Loucy (cell line): ENCODE measurements around the gene CLCN7.

Experiments
- H2AFZ ChIP-seq: fragments of 200-600 bp; sonication (generic); 2 replicates; pipeline ENCODE4 v1.6.0; 2016; ENCODE audit warnings: antibody characterized with exemption, mild to moderate bottlenecking, low read length, moderate library complexity
- H3F3A ChIP-seq: fragments of 200-600 bp; 2 replicates; pipeline ENCODE4 v1.6.0; 2016; ENCODE audit warnings: antibody characterized with exemption, low read depth, mild to moderate bottlenecking
- H3K27me3 ChIP-seq: fragments of 200-600 bp; sonication (generic); 2 replicates; pipeline ENCODE4 v1.6.1; 2014; ENCODE audit warnings: low read length, mild to moderate bottlenecking; ENCODE audit not compliant: insufficient read depth, poor library complexity, severe bottlenecking
- H3K36me3 ChIP-seq: fragments of 200-600 bp; sonication (generic); 2 replicates; pipeline ENCODE4 v1.6.1; 2016; ENCODE audit warnings: low read length; ENCODE audit not compliant: insufficient read depth
- H3K4me1 ChIP-seq: fragments of 200-600 bp; sonication (generic); 2 replicates; pipeline ENCODE4 v1.5.1; 2014; ENCODE audit warnings: low read length, mild to moderate bottlenecking; ENCODE audit not compliant: insufficient read depth, poor library complexity, severe bottlenecking
- H3K4me2 ChIP-seq: fragments of 200-600 bp; sonication (generic); 2 replicates; pipeline ENCODE4 v1.6.0; 2014; ENCODE audit warnings: antibody characterized with exemption, low read length, low read depth, mild to moderate bottlenecking; ENCODE audit not compliant: poor library complexity, severe bottlenecking
- H3K4me3 ChIP-seq: fragments of 200-600 bp; sonication (generic); 2 replicates; pipeline ENCODE4 v1.5.1; 2014; ENCODE audit warnings: low read length, mild to moderate bottlenecking, mixed read lengths; ENCODE audit not compliant: poor library complexity, severe bottlenecking
- H3K79me2 ChIP-seq: fragments of 200-600 bp; sonication (generic); 2 replicates; pipeline ENCODE4 v1.6.1; 2014; ENCODE audit warnings: low read length; ENCODE audit not compliant: insufficient read depth
- H3K9ac ChIP-seq: fragments of 200-600 bp; sonication (generic); 2 replicates; pipeline ENCODE4 v1.6.0; 2014; ENCODE audit warnings: mild to moderate bottlenecking, low read depth, low read length, moderate library complexity; ENCODE audit not compliant: poor library complexity, severe bottlenecking
- H3K9me2 ChIP-seq: fragments of 200-600 bp; sonication (generic); replicated peaks from 2 replicates; pipeline ENCODE4 v1.6.1; 2016; ENCODE audit warnings: low read depth, low read length, mixed read lengths
- H3K9me3 ChIP-seq: fragments of 200-600 bp; sonication (generic); 2 replicates; pipeline ENCODE4 v1.6.1; 2014; ENCODE audit warnings: mild to moderate bottlenecking, antibody characterized with exemption, low read length, low read depth; ENCODE audit not compliant: insufficient read depth
- H4K20me1 ChIP-seq: fragments of 200-600 bp; sonication (generic); 2 replicates; pipeline ENCODE4 v1.6.0; 2014; ENCODE audit warnings: antibody characterized with exemption, low read length, mild to moderate bottlenecking; ENCODE audit not compliant: insufficient read depth, poor library complexity, severe bottlenecking
- CTCF ChIP-seq: fragments of 200-600 bp; sonication (generic); conservative IDR thresholded peaks from 2 replicates; pipeline ENCODE4 v1.5.1; 2014; ENCODE audit warnings: mild to moderate bottlenecking, antibody characterized with exemption, low read length
- EZH2phosphoT487 ChIP-seq: fragments of 200-600 bp; IDR thresholded peaks from 2 replicates; pipeline ENCODE4 v1.6.1; 2018; ENCODE audit warnings: antibody characterized with exemption, mild to moderate bottlenecking, moderate library complexity, borderline replicate concordance

CLCN7 gene

DNA sequence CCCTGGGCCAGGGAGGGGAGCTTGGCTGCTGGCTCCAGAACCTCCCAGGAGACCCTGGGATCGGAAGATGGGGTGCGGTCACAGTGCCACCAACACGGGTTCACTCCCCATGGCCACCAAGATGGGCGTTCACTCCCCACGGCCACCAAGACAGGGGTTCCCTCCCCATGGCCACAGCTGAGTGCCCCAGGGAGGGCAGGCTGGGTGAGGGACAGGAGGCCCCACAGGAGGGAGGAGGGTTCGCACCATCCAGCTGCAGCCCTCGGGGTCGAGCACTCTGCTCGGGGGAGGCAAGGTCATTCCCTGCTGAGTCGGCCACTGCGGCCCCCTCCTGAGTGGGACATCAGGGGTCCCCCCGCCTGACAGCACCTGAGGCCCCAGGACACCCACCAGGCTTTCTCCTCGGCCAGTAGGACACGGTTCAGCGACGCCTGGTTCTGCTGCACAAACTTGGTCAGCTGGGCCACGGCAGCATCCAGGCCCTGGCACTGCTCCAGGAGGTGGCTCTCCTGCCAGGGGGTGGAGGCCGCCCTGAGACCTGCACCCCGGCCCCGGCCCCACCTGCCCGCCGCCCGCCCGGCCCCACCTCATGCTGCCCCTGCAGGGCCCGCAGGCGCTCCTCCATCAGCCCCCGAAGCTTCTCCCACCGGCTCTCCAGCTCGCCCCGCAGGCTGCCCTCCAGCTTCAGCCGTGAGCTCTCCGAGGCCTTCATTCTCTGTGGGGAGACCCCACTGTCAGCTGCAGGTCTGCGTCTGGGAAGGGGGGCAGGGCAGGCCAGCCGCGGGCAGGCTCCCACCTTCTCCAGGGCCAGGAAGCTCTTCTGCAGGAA is 36.4 kb downstream of the CLCN7 start:
- no peak for TF ChIP-seq CTCF
- no peak for TF ChIP-seq EZH2phosphoT487
- no peaks in the 10 kb centered on the region for H3K4me1 ChIP-seq

GRCh38 chr16:1437606-1438005 is 37.2 kb downstream of the CLCN7 start:
- Histone ChIP-seq H3K4me1 (no peaks in the 10 kb centered on the region), H3K9me3 (no peaks in the 10 kb centered on the region), H3K9me2 (no peaks in the 10 kb centered on the region), H3K4me3 (no peak overlapping the region), H3F3A (no peaks in the 10 kb centered on the region), H2AFZ (no peak overlapping the region), H4K20me1 (no peaks in the 10 kb centered on the region), H3K9ac (no peak overlapping the region), H3K27me3 (no peaks in the 10 kb centered on the region), H3K36me3 (no peaks in the 10 kb centered on the region), H3K79me2 (no peaks in the 10 kb centered on the region), H3K4me2 (no peak overlapping the region)
- TF ChIP-seq EZH2phosphoT487: no peak
- TF ChIP-seq CTCF: no peak

More for the DNA sequence above, 36.4 kb downstream of the CLCN7 start:
- H3K79me2 ChIP-seq: no peaks in the 10 kb centered on the region
- no peak overlapping the region for H3K4me3 ChIP-seq
- H3K9me2 ChIP-seq: no peaks in the 10 kb centered on the region
- H3K4me2 ChIP-seq: no peak overlapping the region
- H3F3A ChIP-seq: no peaks in the 10 kb centered on the region
- H2AFZ ChIP-seq: no peak overlapping the region
- no peaks in the 10 kb centered on the region for H3K9me3 ChIP-seq
- no peaks in the 10 kb centered on the region for H3K36me3 ChIP-seq
- no peaks in the 10 kb centered on the region for H4K20me1 ChIP-seq
- H3K27me3 ChIP-seq: no peaks in the 10 kb centered on the region
- no peak overlapping the region for H3K9ac ChIP-seq

DNA sequence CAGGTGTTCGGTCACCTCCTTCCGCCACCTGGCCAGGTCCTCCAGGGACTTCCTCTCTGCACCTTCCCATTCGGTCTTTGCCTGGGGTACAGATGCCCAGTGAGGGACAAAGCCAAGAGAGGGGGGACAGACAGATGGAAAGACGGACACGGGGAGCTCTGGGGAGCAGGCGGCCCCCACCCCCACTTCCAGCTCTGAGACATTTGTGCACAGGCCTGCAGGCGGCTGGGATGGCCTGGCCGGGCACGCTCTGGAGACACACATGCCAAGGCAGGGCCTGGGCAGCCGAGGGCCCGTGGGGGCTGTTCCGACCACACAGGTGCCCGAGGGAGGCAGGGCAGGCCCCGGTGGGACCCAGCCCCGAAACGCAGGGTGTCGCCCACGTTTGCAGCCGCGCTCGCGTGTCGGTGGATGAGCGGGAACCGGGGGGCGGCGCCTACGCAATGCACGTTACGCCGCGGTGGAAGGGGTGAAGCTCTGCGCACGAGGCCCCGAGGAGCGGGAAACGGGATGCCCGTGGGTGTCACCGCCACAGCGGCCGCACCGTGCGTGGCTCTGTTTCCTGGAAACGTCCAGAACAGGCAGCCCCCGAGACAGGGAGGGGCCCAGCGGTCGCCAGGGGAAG is 38.0 kb downstream of the CLCN7 start:
- Histone ChIP-seq H3K4me1 (no peaks in the 10 kb centered on the region), H4K20me1 (no peaks in the 10 kb centered on the region), H3K9me2 (no peaks in the 10 kb centered on the region), H3K36me3 (no peaks in the 10 kb centered on the region), H3K9me3 (no peaks in the 10 kb centered on the region), H3K27me3 (no peaks in the 10 kb centered on the region), H3K79me2 (no peaks in the 10 kb centered on the region), H3K9ac (no peak overlapping the region), H2AFZ (no peak overlapping the region), H3F3A (no peaks in the 10 kb centered on the region), H3K4me2 (no peak overlapping the region), H3K4me3 (no peak overlapping the region)
- no peak for TF ChIP-seq CTCF
- TF ChIP-seq EZH2phosphoT487: no peak
